Measurements from ENCODE around the gene FAT1.

GRCh38 chr4:186701273-186701672 lies 22.4 kb downstream of the FAT1 start:
- TF ChIP-seq POLR2A (IDR thresholded peaks at IDR 0.05) (no peak), CTCF (IDR thresholded peaks at IDR 0.05) (no peak)

All from testis (tissue), 2 donors.